CD14-positive monocyte (primary cell): ENCODE measurements around the gene TIMM21. TPM values are rescaled to one million over a fixed set of nuclear protein-coding genes. Genes with fewer than 3 reads are reported as not detected.

Experiments used
- DNase-seq, 3 donors: peaks; one replicate each; pipeline ENCODE4 v3.0.0-alpha.2; 2011 to 2022
- H2AFZ ChIP-seq: 2 replicates; pipeline ENCODE4 v1.6.0; 2012; ENCODE audit warnings: mild to moderate bottlenecking, low read depth, low read length, inconsistent platforms; ENCODE audit not compliant: insufficient read depth, poor library complexity, severe bottlenecking
- H3K27ac ChIP-seq, 2 donors: 1 replicate in 1 of 2; 2 replicates in 1 of 2; pipeline ENCODE4 v1.5.1; 2012 to 2013; ENCODE audit warnings: low read length in 2 of 2, control low read depth in 1 of 2, inconsistent platforms in 1 of 2, low read depth in 1 of 2, mild to moderate bottlenecking in 1 of 2
- H3K27me3 ChIP-seq, 2 donors: one replicate each; pipeline versions ENCODE4 v1.6.0 to v1.6.1; 2011 to 2013; ENCODE audit warnings: low read length in 2 of 2; ENCODE audit not compliant: control insufficient read depth in 2 of 2, insufficient read depth in 2 of 2
- H3K36me3 ChIP-seq, 2 donors: replicated peaks in 1 of 2; 1 replicate in 1 of 2; 2 replicates in 1 of 2; pipeline versions ENCODE4 v1.5.1 to v1.6.1; 2012 to 2013; ENCODE audit warnings: low read length in 2 of 2, control low read depth in 1 of 2, inconsistent platforms in 1 of 2, mild to moderate bottlenecking in 1 of 2; ENCODE audit not compliant: insufficient read depth in 2 of 2, control insufficient read depth in 1 of 2
- H3K4me1 ChIP-seq, 2 donors: 1 replicate in 1 of 2; 2 replicates in 1 of 2; pipeline versions ENCODE4 v1.5.1 to v1.6.1; 2012 to 2013; ENCODE audit warnings: low read length in 2 of 2, control low read depth in 1 of 2, inconsistent platforms in 1 of 2, mild to moderate bottlenecking in 1 of 2, moderate library complexity in 1 of 2; ENCODE audit not compliant: insufficient read depth in 2 of 2, control insufficient read depth in 1 of 2
- H3K4me2 ChIP-seq: replicated peaks from 2 replicates; pipeline ENCODE3; 2012; ENCODE audit warnings: low read length, moderate library complexity, mild to moderate bottlenecking; ENCODE audit not compliant: poor library complexity, severe bottlenecking; ENCODE audit errors: extremely low read depth
- H3K4me3 ChIP-seq, 3 experiments: fragments of 200-600 bp in 1 of 3; sonication (generic) in 1 of 3; replicated peaks in 1 of 3; 1 replicate in 2 of 3; 2 replicates in 1 of 3; pipeline ENCODE4 v1.5.1; 2011 to 2013; ENCODE audit warnings: low read length in 3 of 3, mild to moderate bottlenecking in 3 of 3, control low read depth in 2 of 3, low read depth in 2 of 3, inconsistent platforms in 1 of 3, moderate library complexity in 1 of 3
- H3K79me2 ChIP-seq: 2 replicates; pipeline ENCODE4 v1.6.0; 2012; ENCODE audit warnings: mild to moderate bottlenecking, control low read depth, inconsistent platforms, low read length, moderate library complexity; ENCODE audit not compliant: insufficient read depth
- H3K9ac ChIP-seq: 2 replicates; pipeline ENCODE4 v1.6.0; 2017; ENCODE audit warnings: low read length, mild to moderate bottlenecking; ENCODE audit not compliant: insufficient read depth, poor library complexity, severe bottlenecking
- H3K9me3 ChIP-seq, 2 donors: replicated peaks in 1 of 2; 1 replicate in 1 of 2; 2 replicates in 1 of 2; pipeline versions ENCODE4 v1.5.1 to v1.6.1; 2012 to 2013; ENCODE audit warnings: low read length in 2 of 2, control low read depth in 1 of 2; ENCODE audit not compliant: control insufficient read depth in 1 of 2, insufficient read depth in 1 of 2
- H4K20me1 ChIP-seq: 2 replicates; pipeline ENCODE4 v1.6.0; 2012; ENCODE audit warnings: mild to moderate bottlenecking, low read length, control low read depth, moderate library complexity; ENCODE audit not compliant: insufficient read depth
- H3K27ac Mint-ChIP-seq, 7 donors: one replicate each; pipeline ENCODE4 v1.8.0; 2020; ENCODE audit warnings: mild to moderate bottlenecking in 7 of 7, mixed read lengths in 7 of 7, moderate library complexity in 6 of 7, inconsistent platforms in 2 of 7
- H3K27me3 Mint-ChIP-seq, 3 donors: one replicate each; pipeline ENCODE4 v1.8.0; 2021 to 2022; ENCODE audit warnings: low read depth in 3 of 3, mild to moderate bottlenecking in 3 of 3, mixed read lengths in 3 of 3, moderate library complexity in 3 of 3, inconsistent platforms in 1 of 3
- H3K36me3 Mint-ChIP-seq, 2 donors: one replicate each; pipeline ENCODE4 v1.8.0; 2020; ENCODE audit warnings: mixed read lengths in 2 of 2, inconsistent platforms in 1 of 2, mild to moderate bottlenecking in 1 of 2
- H3K4me1 Mint-ChIP-seq: one replicate; pipeline ENCODE4 v1.8.0; 2020; ENCODE audit warnings: mild to moderate bottlenecking, mixed read lengths
- H3K4me3 Mint-ChIP-seq, 2 donors: one replicate each; pipeline ENCODE4 v1.8.0; 2020; ENCODE audit warnings: mild to moderate bottlenecking in 2 of 2, mixed read lengths in 2 of 2, moderate library complexity in 1 of 2
- H3K9me3 Mint-ChIP-seq, 7 donors: one replicate each; pipeline ENCODE4 v1.8.0; 2020 to 2022; ENCODE audit warnings: mixed read lengths in 7 of 7, mild to moderate bottlenecking in 6 of 7, moderate library complexity in 6 of 7, inconsistent platforms in 2 of 7
- WGBS: methylation state at CpG from one replicate; pipeline ENCODE4 v1.1.5; 2013; ENCODE audit warnings: missing lambda C conversion rate; ENCODE audit not compliant: insufficient coverage; 5-methylcytosine and 5-hydroxymethylcytosine counted together
- intact Hi-C, 2 donors: fragments of 100-400 bp; cut with micrococcal nuclease; formaldehyde crosslinking; loops; one replicate each; pipeline versions ENCODE4 v1.15.0 to v1.15.1; 2023
- polyA plus RNA-seq, 3 donors: library from polyadenylated mRNA; depleted of rRNA in 1 of 3; unstranded in 2 of 3; stranded (reverse) in 1 of 3; fragments of 300-500 nt in 2 of 3; fragments of >200 nt in 1 of 3; fragmentation: Illumina TruSeq in 2 of 3; gene quantifications; 1 replicate in 2 of 3; 2 replicates in 1 of 3; pipeline ENCODE4 v1.2.3, GENCODE V29; 2012 to 2021
- TF ChIP-seq, protein P1 (sequence below): fragments of 200-600 bp; IDR thresholded peaks from one replicate; pipeline ENCODE4 v1.8.0; 2022; ENCODE audit warnings: antibody characterized with exemption, mild to moderate bottlenecking

TIMM21 gene
- polyA plus RNA-seq, 3 donors: 11.0 to 15.6 (median 14.7) TPM

GRCh38 chr18:74182335-74182734 lies 34.0 kb downstream of the TIMM21 start:
- Histone ChIP-seq H3K27me3 (peaks cover 0 to 8% of the 10 kb centered on the region in 2 donors), H4K20me1 (no peaks in the 10 kb centered on the region), H3K9me3 (no peaks in the 10 kb centered on the region), H3K4me2 (no peak overlapping the region), H3K4me3 (no peak overlapping the region), H3K27ac (no peak overlapping the region), H3K36me3 (no peaks in the 10 kb centered on the region), H3K79me2 (no peaks in the 10 kb centered on the region), H3K4me1 (no peaks in the 10 kb centered on the region), H2AFZ (no peak overlapping the region), H3K9ac (no peak overlapping the region)
- TF ChIP-seq, protein P1, sequence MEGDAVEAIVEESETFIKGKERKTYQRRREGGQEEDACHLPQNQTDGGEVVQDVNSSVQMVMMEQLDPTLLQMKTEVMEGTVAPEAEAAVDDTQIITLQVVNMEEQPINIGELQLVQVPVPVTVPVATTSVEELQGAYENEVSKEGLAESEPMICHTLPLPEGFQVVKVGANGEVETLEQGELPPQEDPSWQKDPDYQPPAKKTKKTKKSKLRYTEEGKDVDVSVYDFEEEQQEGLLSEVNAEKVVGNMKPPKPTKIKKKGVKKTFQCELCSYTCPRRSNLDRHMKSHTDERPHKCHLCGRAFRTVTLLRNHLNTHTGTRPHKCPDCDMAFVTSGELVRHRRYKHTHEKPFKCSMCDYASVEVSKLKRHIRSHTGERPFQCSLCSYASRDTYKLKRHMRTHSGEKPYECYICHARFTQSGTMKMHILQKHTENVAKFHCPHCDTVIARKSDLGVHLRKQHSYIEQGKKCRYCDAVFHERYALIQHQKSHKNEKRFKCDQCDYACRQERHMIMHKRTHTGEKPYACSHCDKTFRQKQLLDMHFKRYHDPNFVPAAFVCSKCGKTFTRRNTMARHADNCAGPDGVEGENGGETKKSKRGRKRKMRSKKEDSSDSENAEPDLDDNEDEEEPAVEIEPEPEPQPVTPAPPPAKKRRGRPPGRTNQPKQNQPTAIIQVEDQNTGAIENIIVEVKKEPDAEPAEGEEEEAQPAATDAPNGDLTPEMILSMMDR: no peak
- H3K36me3 Mint-ChIP-seq: no peaks in the 10 kb centered on the region
- H3K27ac Mint-ChIP-seq: no peak overlapping the region
- no peak for DNase-seq
- intact Hi-C loops: no loop called here
- no peak overlapping the region for H3K4me3 Mint-ChIP-seq
- H3K27me3 Mint-ChIP-seq: peaks cover 6 to 11% (median 8%) of the 10 kb centered on the region in 3 donors
- WGBS: 97% methylated on average over 19 of the region's 19 CpGs
- H3K4me1 Mint-ChIP-seq: peaks cover 2% of the 10 kb centered on the region
- H3K9me3 Mint-ChIP-seq: peaks cover 0 to 3% (median 1%) of the 10 kb centered on the region in 7 donors

DNA sequence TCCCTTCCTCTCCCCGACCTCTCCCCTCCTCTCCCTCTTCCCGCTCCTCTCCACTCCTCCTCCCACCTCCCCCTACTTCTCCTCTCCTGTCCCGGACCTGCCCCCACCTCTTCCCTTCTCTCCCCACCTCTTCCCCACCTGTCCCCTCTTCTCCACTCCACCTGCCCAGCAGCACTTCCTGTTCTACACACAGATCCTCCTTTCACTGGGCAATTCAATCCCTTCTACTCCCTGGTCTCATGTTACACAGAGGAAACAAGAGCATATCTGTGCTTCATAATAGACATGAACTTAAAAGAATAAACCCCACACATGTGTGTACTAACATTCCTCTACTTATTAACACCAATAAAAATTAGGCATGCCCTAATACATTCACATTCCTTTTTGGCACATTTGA lies 34.8 kb downstream of the TIMM21 start:
- Histone ChIP-seq H3K36me3 (no peaks in the 10 kb centered on the region), H3K9ac (no peak overlapping the region), H3K4me1 (no peaks in the 10 kb centered on the region), H3K4me2 (no peak overlapping the region), H3K27ac (no peak overlapping the region), H3K79me2 (no peaks in the 10 kb centered on the region), H3K4me3 (no peak overlapping the region), H2AFZ (no peak overlapping the region), H3K27me3 (peaks cover 0 to 8% of the 10 kb centered on the region in 2 donors), H4K20me1 (no peaks in the 10 kb centered on the region), H3K9me3 (no peaks in the 10 kb centered on the region)
- no peak for DNase-seq
- TF ChIP-seq, protein P1: no peak
- H3K4me3 Mint-ChIP-seq: peak overlapping the region in 1 of 2 donors; percentile 41
- no peaks in the 10 kb centered on the region for H3K36me3 Mint-ChIP-seq
- peaks cover 8 to 10% (median 8%) of the 10 kb centered on the region in 3 donors for H3K27me3 Mint-ChIP-seq
- intact Hi-C loops: no loop called here
- peaks cover 0 to 3% (median 1%) of the 10 kb centered on the region in 7 donors for H3K9me3 Mint-ChIP-seq
- H3K27ac Mint-ChIP-seq: no peak overlapping the region
- peaks cover 1% of the 10 kb centered on the region for H3K4me1 Mint-ChIP-seq
- WGBS: 64% methylated on average over 3 of the region's 3 CpGs
